HCT116 (cell line): ENCODE data around the gene NMU. TPM values are rescaled to one million over a fixed set of nuclear protein-coding genes. Genes with fewer than 3 reads are reported as not detected.

Experiments used
- ATAC-seq: fragments of 200-7000 bp; cut with Tn5 transposase; 2 replicates; pipeline ENCODE4 v1.9.1; 2020; ENCODE audit warnings: mild to moderate bottlenecking, moderate library complexity
- BruUV-seq: library from RNA; stranded (reverse); fragments of 400-500 nt; replicated peaks from 2 replicates; lab custom pipeline; 2021; lab: Mats Ljungman, UMichigan
- CTCF ChIA-PET: fragments of 300-600 bp; sonication (Branson Sonifier 250); formaldehyde crosslinking; loops from one replicate; lab custom pipeline; 2021; ENCODE audit warnings: antibody characterized with exemption; lab: Charles Lee
- POLR2A ChIA-PET: fragments of 300-600, 350-600 bp; sonication (Branson Sonifier 250); formaldehyde crosslinking; loops from one replicate; lab custom pipeline; 2021; ENCODE audit warnings: antibody characterized with exemption; lab: Charles Lee
- RAD21 ChIA-PET, 2 experiments: fragments of 300-600 bp; sonication (Branson Sonifier 250); formaldehyde crosslinking; loops; one replicate each; lab custom pipeline; 2023; ENCODE audit warnings: low total read pairs in 2 of 2; ENCODE audit not compliant: uncharacterized antibody in 2 of 2, unreplicated experiment in 2 of 2, low non-redundant PET in 1 of 2; lab: Charles Lee
- DNase-seq: peaks from one replicate; pipeline ENCODE4 v3.0.0-alpha.2; 2010; ENCODE audit warnings: low read depth, low spot score
- H2AFZ ChIP-seq: fragments of 200-600 bp; shearing (Covaris generic), sonication (generic); 2 replicates; pipeline ENCODE4 v1.6.1; 2017; ENCODE audit warnings: low read depth, mixed run types, mixed read lengths, antibody characterized with exemption, low read length; ENCODE audit not compliant: poor library complexity, severe bottlenecking
- H3K27ac ChIP-seq: 2 replicates; pipeline ENCODE4 v1.5.1; 2012; ENCODE audit warnings: low read depth, low read length
- H3K27me3 ChIP-seq: fragments of 200-600 bp; sonication (generic); 2 replicates; pipeline ENCODE4 v1.6.1; 2016; ENCODE audit warnings: mixed run types, low read length, mixed read lengths; ENCODE audit not compliant: insufficient read depth
- H3K36me3 ChIP-seq, 2 experiments: fragments of 200-500 bp in 1 of 2; fragments of 200-600 bp in 1 of 2; sonication (Bioruptor generic) in 1 of 2; sonication (generic) in 1 of 2; 2 replicates each; pipeline versions ENCODE4 v1.5.1 to v1.6.1; 2014 to 2016; ENCODE audit warnings: low read length in 2 of 2, inconsistent platforms in 1 of 2, mixed read lengths in 1 of 2, mixed run types in 1 of 2; ENCODE audit not compliant: insufficient read depth in 2 of 2, control insufficient read depth in 1 of 2
- H3K4me1 ChIP-seq, 2 experiments: fragments of 200-600 bp in 1 of 2; sonication (generic) in 1 of 2; 2 replicates each; pipeline versions ENCODE4 v1.5.1 to v1.6.1; 2012 to 2017; ENCODE audit warnings: low read length in 2 of 2, inconsistent platforms in 1 of 2, mild to moderate bottlenecking in 1 of 2, mixed read lengths in 1 of 2, mixed run types in 1 of 2, moderate library complexity in 1 of 2; ENCODE audit not compliant: insufficient read depth in 2 of 2, control insufficient read depth in 1 of 2
- H3K4me2 ChIP-seq: fragments of 200-600 bp; sonication (generic); 2 replicates; pipeline ENCODE4 v1.6.1; 2017; ENCODE audit warnings: mixed run types, low read length, mixed read lengths
- H3K4me3 ChIP-seq, 2 experiments: fragments of 200-600 bp in 1 of 2; sonication (generic) in 1 of 2; replicated peaks in 1 of 2; 2 replicates each; pipeline ENCODE4 v1.5.1; 2011 to 2016; ENCODE audit warnings: low read length in 2 of 2, control low read depth in 1 of 2, low read depth in 1 of 2, mild to moderate bottlenecking in 1 of 2, mixed read lengths in 1 of 2, mixed run types in 1 of 2
- H3K79me2 ChIP-seq: fragments of 200-600 bp; sonication (generic); 2 replicates; pipeline ENCODE4 v1.6.1; 2017; ENCODE audit warnings: mild to moderate bottlenecking, mixed run types, low read length, moderate library complexity, mixed read lengths; ENCODE audit not compliant: insufficient read depth
- H3K9ac ChIP-seq: fragments of 200-600 bp; sonication (generic); 2 replicates; pipeline ENCODE4 v1.6.1; 2016; ENCODE audit warnings: low read length, mixed read lengths
- H3K9me2 ChIP-seq: fragments of 200-600 bp; sonication (generic), shearing (Covaris generic); 2 replicates; pipeline ENCODE4 v1.6.1; 2017; ENCODE audit warnings: mixed run types, mild to moderate bottlenecking, moderate library complexity; ENCODE audit not compliant: insufficient read depth
- H3K9me3 ChIP-seq, 2 experiments: fragments of 200-500 bp in 1 of 2; fragments of 200-600 bp in 1 of 2; sonication (Bioruptor generic) in 1 of 2; sonication (generic) in 1 of 2; 2 replicates each; pipeline ENCODE4 v1.6.1; 2014 to 2017; ENCODE audit warnings: low read length in 2 of 2, mixed read lengths in 2 of 2, inconsistent platforms in 1 of 2, low read depth in 1 of 2, mild to moderate bottlenecking in 1 of 2, mixed run types in 1 of 2, moderate library complexity in 1 of 2; ENCODE audit not compliant: control insufficient read depth in 1 of 2, insufficient read depth in 1 of 2
- H4K20me1 ChIP-seq: fragments of 200-600 bp; sonication (generic), shearing (Covaris generic); 2 replicates; pipeline ENCODE4 v1.6.1; 2017; ENCODE audit warnings: mixed run types, mild to moderate bottlenecking, moderate library complexity; ENCODE audit not compliant: insufficient read depth
- CBX3 ChIP-seq: IDR thresholded peaks from 2 replicates; pipeline ENCODE4 v1.6.1; 2012; ENCODE audit warnings: low read depth
- CTCF ChIP-seq, 3 experiments: fragments of 200-600 bp in 1 of 3; sonication (generic) in 1 of 3; IDR thresholded peaks in 2 of 3; conservative IDR thresholded peaks in 1 of 3; 2 replicates each; pipeline ENCODE4 v1.5.1; 2012 to 2017; ENCODE audit warnings: low read depth in 2 of 3, low read length in 2 of 3, antibody characterized with exemption in 1 of 3, borderline replicate concordance in 1 of 3, control low read depth in 1 of 3, mild to moderate bottlenecking in 1 of 3, mixed read lengths in 1 of 3, mixed run types in 1 of 3, moderate library complexity in 1 of 3; ENCODE audit not compliant: insufficient read depth in 1 of 3
- JUND ChIP-seq: IDR thresholded peaks from 2 replicates; pipeline ENCODE4 v1.6.1; 2012
- SIN3A ChIP-seq: IDR thresholded peaks from 2 replicates; pipeline ENCODE4 v1.6.1; 2012; ENCODE audit warnings: low read depth
- SP1 ChIP-seq: IDR thresholded peaks from 2 replicates; pipeline ENCODE4 v1.6.1; 2012; ENCODE audit warnings: low read depth
- SRF ChIP-seq: IDR thresholded peaks from 2 replicates; pipeline ENCODE4 v1.6.1; 2012; ENCODE audit warnings: low read depth
- TCF7L2 ChIP-seq: IDR thresholded peaks from 2 replicates; pipeline ENCODE4 v1.7.0; 2011; ENCODE audit warnings: borderline replicate concordance, inconsistent platforms; ENCODE audit not compliant: insufficient read depth, insufficient read length; ENCODE audit errors: extremely low read depth
- ZBTB33 ChIP-seq: IDR thresholded peaks from 2 replicates; pipeline ENCODE4 v1.6.1; 2011; ENCODE audit warnings: mild to moderate bottlenecking, low read length, moderate library complexity; ENCODE audit not compliant: insufficient replicate concordance; ENCODE audit errors: extremely low read depth
- ZFX ChIP-seq: fragments of 450-650 bp; IDR thresholded peaks from 2 replicates; pipeline ENCODE4 v1.6.1; 2017
- intact Hi-C: fragments of 100-400 bp; cut with micrococcal nuclease; formaldehyde crosslinking; loops from 2 replicates; pipeline ENCODE4 v1.10.0; 2022
- total RNA-seq: library from RNA; stranded (reverse); gene quantifications from one replicate; pipeline ENCODE4 v1.2.1, GENCODE V29; 2021; ENCODE audit not compliant: unreplicated experiment
- TF ChIP-seq, protein P1 (sequence below): IDR thresholded peaks from 2 replicates; pipeline ENCODE4 v1.6.1; 2012

NMU gene
- total RNA-seq, 1 experiment from 2014 or later, result 81.1 TPM

GRCh38 chr4:55635282-55635681, 816 bp downstream of the NMU start:
- CTCF ChIA-PET, result interaction anchor here (1.4 kb wide), 1 partner anchor 20 kb away, joined by 3 read pairs; no protein-coding TSS in a partner anchor
- Histone ChIP-seq H3K4me3 (peak overlapping the region; percentile 77 to 78), H3K36me3 (no peaks in the 10 kb centered on the region), H3K27ac (peak overlapping the region; percentile 58; the same call in 1 of the 2 replicates), H3K9ac (peak overlapping the region; percentile 88), H4K20me1 (no peaks in the 10 kb centered on the region), H3K4me1 (peaks cover 22 to 34% of the 10 kb centered on the region in 2 experiments), H3K27me3 (no peaks in the 10 kb centered on the region), H3K9me2 (no peaks in the 10 kb centered on the region), H2AFZ (no peak overlapping the region), H3K9me3 (no peaks in the 10 kb centered on the region), H3K4me2 (peak overlapping the region; percentile 88), H3K79me2 (peaks cover 55% of the 10 kb centered on the region)
- TF ChIP-seq SP1, result no peak
- TF ChIP-seq SRF, result no peak
- TF ChIP-seq ZFX, result no peak
- no peak for TF ChIP-seq ZBTB33
- no peak for TF ChIP-seq CTCF (IDR thresholded peaks at IDR 0.05 in 2 of 3, conservative IDR thresholded peaks at IDR 0.05 in 1 of 3; ENCODE audit: borderline replicate concordance in 1 of 3, insufficient read depth in 1 of 3, low read depth in 2 of 3, low read length in 2 of 3)
- TF ChIP-seq, protein P1, sequence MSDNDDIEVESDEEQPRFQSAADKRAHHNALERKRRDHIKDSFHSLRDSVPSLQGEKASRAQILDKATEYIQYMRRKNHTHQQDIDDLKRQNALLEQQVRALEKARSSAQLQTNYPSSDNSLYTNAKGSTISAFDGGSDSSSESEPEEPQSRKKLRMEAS, result no peak
- no peak for TF ChIP-seq CBX3
- TF ChIP-seq SIN3A, result no peak
- no peak for TF ChIP-seq TCF7L2
- no peak for TF ChIP-seq JUND
- RAD21 ChIA-PET, result no interaction called here
- DNase-seq, result no peak
- POLR2A ChIA-PET, result interaction anchor here (0.7 kb wide), 1 partner anchor 10 kb away, joined by 3 read pairs; no protein-coding TSS in a partner anchor
- BruUV-seq, result TSS peak; percentile 50
- intact Hi-C loops, result loop anchor here (5.0 to 10.0 kb wide), 3 partner anchors 90 to 290 kb away; partner anchors contain the start of genes CLOCK and SRD5A3
- ATAC-seq, result no peak
